Fibroblast of gingiva (primary cell): ENCODE data around the gene TMEM140.
"Not testable (repeated sequence)": the region's sequence is repeated elsewhere in the genome, so short reads cannot be mapped to it uniquely, and the experiment has no call there.

Experiments
- DNase-seq: peaks from one replicate; pipeline ENCODE4 v3.0.0-alpha.2; 2011; ENCODE audit warnings: low read depth

TMEM140 gene

DNA sequence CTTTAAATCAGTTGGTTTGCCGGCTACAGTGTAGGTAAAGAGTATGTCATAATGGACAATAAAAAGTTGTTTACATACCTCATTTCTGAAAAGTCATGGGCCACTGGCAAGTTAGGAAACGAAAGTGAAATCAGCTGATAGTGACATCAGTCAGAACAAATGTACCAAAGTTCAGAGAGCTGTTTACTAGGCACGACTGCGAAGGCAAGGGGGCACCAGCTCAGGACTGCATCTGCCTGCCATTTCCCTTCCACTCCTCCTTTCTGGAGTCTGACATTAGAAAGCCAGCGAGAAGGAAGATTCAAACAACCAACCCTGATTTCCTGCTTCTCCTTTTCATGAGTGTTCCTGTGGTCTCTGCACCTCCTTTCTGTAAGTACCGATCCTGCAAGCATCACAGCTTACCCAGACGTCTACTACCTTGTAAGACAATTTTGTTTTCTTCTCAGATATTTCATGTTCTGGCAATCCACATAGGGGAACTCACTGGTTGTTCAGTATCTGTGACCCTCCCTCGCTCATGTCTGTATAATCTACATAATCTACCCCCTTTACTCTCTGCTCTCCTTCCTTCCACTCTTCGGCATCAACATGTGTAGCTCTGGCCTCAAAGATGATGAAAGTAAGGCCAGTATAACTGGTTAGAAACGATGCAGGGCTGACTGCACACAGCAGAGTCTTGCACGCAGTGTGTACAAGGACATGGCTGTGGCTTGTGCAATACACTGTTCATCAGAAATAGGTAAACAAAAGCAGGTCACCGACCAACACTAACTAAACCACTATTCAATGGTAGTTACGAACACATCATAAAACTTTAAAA is at the start of gene TMEM140:
TSS of gene TMEM140 (plus strand) at position 174 of the 823 bp plus-strand sequence. CDS start 16,370 bp downstream, outside the sequence.
- DNase-seq: peak; percentile 71

- DNase-seq: no peak
Measured at GRCh38 chr7:135098391-135098790, 49.5 kb upstream of the TMEM140 start.

- peak; percentile 3 for DNase-seq
Measured at GRCh38 chr7:135100856-135101255, 47.0 kb upstream of the TMEM140 start.

DNA sequence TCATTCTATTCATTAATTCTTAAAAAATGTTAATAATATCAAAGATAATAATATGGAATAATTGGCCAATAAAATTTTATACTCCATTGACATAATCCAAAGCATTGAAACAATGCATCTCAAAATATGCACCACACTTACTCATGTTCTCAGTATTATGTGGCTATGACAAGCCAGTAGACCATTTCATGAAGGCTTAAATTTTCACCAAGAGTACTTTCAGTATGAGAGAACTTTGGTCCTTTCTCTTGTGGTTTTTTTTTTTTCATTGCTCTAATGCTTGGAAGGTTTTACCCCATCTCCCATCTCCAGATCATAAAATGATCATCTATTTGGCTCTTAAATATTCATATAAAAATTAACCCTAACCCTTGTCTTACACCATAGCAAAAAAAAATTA is 45.5 kb upstream of the TMEM140 start:
- no peak for DNase-seq

GRCh38 chr7:135109562-135109961 is 38.3 kb upstream of the TMEM140 start:
- no peak for DNase-seq

DNA sequence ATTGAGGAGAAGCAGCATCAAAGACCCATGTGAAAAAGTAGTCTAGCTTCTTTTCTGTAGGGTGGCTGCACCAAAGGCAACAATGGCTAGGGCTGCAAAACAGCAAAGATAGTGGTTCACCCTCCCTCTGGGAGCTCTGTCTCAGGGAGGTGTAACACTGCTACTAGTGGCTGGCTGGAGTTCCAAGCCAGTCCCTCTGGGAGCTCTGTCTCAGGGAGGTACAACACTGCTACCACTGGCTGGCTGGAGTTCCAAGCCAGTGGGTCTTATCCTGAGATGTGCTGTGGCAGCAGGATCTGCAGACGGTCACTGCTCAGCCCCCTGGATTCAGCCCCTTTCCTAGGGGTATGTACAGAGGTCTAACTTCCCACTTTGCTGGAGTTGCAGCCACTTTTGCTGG is 37.9 kb upstream of the TMEM140 start:
- no peak for DNase-seq

GRCh38 chr7:135111379-135111778 is 36.5 kb upstream of the TMEM140 start:
- DNase-seq: no peak

- DNase-seq: no peak
Measured at GRCh38 chr7:135114622-135115021, 33.2 kb upstream of the TMEM140 start.

DNA sequence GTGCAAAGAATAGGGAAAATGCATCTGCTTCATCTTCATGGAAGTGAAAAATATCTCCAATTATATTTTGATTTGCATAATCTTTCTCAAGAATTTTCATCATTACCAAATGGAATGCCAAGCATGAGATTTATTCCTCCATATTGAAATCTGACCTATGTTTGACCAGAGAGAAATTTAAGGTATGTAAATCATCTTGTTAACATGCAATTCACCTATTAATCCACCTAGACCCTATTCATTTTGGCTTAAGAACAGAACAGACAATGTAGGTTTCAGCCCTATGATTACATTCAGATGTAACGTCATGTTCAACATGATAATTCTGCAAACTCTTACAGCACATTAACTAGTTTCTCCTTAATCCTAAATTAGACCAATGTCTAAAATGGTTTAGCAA is 30.8 kb upstream of the TMEM140 start:
- DNase-seq: no peak

DNA sequence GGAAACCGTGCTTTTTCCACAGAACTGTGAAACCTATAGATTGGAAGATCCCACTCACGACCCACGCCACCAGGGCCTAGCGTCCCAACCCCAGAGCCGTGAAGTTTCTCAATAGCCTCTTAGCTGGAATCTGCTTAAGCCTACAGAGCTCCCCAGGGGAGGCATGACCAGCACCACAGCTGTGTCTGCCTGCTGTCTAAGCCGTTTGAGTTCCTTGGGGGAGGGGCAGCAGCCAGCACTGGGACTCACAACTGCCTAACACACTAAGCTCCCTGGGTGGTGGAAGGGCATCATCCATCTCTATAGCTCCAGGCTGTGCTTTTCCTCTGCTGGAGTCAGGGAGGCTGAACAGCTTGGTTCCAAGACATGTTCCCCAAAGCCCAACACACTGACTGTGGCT is 26.0 kb upstream of the TMEM140 start:
- no peak for DNase-seq

DNA sequence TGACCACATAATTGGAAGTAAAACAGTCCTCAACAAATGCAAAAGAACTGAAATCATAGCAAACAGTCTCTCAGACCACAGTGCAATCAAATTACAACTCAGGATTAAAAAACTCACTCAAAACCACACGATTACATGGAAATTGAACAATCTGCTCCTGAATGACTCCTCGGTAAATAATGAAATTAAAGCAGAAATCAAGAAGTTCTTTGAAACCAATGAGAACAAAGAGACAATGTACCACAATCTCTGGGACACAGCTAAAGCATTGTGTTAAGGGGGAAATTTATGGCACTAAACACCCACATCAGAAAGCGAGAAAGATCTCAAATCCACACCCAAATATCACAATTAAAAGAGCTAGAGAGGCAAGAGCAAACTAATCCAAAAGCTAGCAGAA is 23.2 kb upstream of the TMEM140 start:
- not testable (repeated sequence) for DNase-seq

- DNase-seq: no peak
Measured at GRCh38 chr7:135128931-135129330, 18.9 kb upstream of the TMEM140 start.

GRCh38 chr7:135129579-135129978 is 18.3 kb upstream of the TMEM140 start:
- DNase-seq: no peak

DNA sequence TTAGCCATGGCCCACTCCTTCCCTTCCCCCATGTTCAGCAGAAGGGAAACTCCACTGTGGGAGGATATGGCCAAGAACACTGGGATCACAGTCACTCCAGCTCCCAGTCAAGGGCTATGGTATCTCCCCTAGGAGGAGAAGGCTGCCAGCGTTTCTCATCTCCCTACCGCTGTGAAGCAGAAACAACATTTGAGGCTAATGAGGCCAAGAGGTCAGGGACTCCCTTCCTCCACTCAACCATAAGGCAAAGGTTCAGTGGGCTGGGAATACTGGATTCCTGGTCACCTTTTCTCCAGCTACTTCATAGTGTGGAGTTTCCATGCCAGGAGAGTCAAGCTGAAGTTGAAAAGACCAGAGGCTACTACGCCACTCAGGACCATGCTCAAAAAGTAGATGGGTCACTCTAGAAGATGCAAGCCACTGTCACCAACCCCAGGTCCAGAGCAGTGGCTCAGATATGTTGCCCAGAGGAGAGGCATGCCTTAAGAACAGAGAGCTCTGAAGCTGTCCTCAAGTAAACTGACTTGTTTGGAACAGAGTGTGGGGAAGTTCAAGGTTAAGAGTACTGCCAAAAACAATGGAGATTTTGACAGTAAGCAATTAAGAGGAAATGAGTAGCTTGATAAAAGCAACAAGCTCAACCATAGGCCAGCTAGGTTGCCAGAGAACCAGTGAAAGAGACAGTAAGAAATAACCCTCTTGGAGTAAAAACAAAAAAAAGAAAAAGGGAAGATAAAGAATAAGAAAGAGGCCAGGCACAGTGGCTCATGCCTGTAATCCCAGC is 3.8 kb upstream of the TMEM140 start:
- no peak for DNase-seq

GRCh38 chr7:135147341-135147898 is 452 bp upstream of the TMEM140 start:
- DNase-seq: peak; percentile 52

- DNase-seq: no peak
Measured at GRCh38 chr7:135150072-135150782, 2.4 kb downstream of the TMEM140 start.

DNA sequence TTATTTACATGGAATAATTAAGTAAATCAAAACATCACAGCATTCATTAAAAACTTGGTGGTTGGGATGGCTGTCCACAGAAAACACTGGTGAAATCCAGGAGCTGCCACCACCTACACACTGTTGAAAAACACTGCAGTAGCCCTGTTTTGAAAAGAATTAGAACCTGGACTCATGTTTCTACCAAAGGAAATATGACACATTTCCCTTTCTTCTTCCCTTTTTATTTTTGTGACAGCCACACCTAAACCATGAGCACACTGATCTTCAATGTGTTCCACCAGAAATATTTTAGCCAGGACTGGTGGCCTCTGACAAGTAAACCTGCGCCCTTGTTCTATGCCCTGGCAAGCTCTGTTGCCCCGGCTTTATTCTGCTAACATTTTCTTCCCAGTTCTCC is 3.3 kb downstream of the TMEM140 start:
- DNase-seq: no peak

- no peak for DNase-seq
Measured at GRCh38 chr7:135151533-135151932, 3.7 kb downstream of the TMEM140 start.

GRCh38 chr7:135152442-135152841 is 4.6 kb downstream of the TMEM140 start:
- no peak for DNase-seq

DNA sequence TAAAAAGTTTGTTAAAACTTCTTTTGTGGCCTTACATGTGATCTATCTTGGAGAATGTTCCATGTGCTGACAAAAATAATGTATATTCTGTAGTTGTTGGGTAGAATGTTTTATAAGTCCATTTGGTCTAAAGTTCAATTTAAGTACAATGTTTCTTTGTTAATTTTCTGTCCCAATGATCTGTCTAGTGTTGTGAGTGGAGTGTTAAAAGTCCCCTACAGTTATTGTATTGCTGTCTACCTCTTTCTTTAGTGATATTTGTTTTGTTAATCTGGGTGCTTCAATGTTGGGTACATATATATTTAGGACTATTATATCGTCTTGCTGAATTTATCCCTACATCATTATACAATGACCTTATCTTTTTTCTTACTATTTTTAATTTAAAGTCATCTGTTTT is 6.9 kb downstream of the TMEM140 start:
- no peak for DNase-seq

GRCh38 chr7:135156290-135156689 is 8.4 kb downstream of the TMEM140 start:
- DNase-seq: no peak

DNA sequence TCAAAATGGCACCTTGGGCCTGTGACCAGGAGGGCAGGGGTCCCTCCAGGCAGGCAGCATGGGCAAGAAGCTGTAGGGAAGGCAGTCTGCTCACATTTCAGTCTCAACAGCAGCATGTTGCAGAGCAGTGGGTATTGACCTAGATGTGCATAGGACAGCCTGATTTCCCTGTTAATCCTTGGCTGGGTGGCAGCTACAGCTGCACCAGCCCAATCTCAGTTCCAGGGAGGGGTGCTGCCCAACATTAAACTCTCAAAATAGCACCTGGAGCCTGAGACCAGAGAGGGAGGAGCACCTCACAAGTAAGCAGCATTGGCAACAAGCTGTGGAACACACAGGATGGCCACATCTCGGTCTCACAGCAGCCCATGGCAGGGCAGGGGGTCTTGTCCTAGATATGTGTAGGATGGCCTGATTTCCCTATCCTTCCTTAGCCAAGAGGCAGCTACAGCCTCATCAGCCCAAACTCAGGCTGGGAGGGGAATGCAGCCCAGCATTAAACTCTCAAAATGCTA is 10.3 kb downstream of the TMEM140 start:
- DNase-seq: no peak
